HepG2 (cell line): ENCODE measurements around the gene FOXA1. TPM values are rescaled to one million over a fixed set of nuclear protein-coding genes. Genes with fewer than 3 reads are reported as not detected.

Experiments used
- ARID5B ChIP-seq: IDR thresholded peaks from 2 replicates; pipeline ENCODE4 v1.4.0; 2020; ENCODE audit warnings: mild to moderate bottlenecking, missing genetic modification reagents
- CREM ChIP-seq, 2 experiments: sonication (generic) in 1 of 2; formaldehyde crosslinking in 1 of 2; IDR thresholded peaks; 2 replicates each; pipeline versions ENCODE4 v1.4.0 to v1.6.1; 2016 to 2020; ENCODE audit warnings: antibody characterized with exemption in 1 of 2, mild to moderate bottlenecking in 1 of 2, missing genetic modification reagents in 1 of 2
- DMTF1 ChIP-seq: sonication (generic); formaldehyde crosslinking; IDR thresholded peaks from 2 replicates; pipeline ENCODE4 v1.4.0; 2020; ENCODE audit warnings: mild to moderate bottlenecking, missing genetic modification reagents
- GATAD1 ChIP-seq: IDR thresholded peaks from 2 replicates; pipeline ENCODE4 v1.6.1; 2016; ENCODE audit warnings: missing genetic modification reagents, missing compliant biosample characterization
- KDM6A ChIP-seq: IDR thresholded peaks from 2 replicates; pipeline ENCODE4 v1.6.1; 2016; ENCODE audit warnings: low read depth
- MAF1 ChIP-seq: sonication (generic); formaldehyde crosslinking; IDR thresholded peaks from 2 replicates; pipeline ENCODE4 v1.5.0; 2020; ENCODE audit warnings: missing genetic modification reagents, borderline replicate concordance
- MAZ ChIP-seq, 2 experiments: sonication (generic) in 1 of 2; formaldehyde crosslinking in 1 of 2; IDR thresholded peaks; 2 replicates each; pipeline versions ENCODE4 v1.5.0 to v1.6.1; 2012 to 2020; ENCODE audit warnings: low read depth in 2 of 2, mild to moderate bottlenecking in 2 of 2, borderline replicate concordance in 1 of 2, improper control_type of control experiment in 1 of 2, low read length in 1 of 2, missing genetic modification reagents in 1 of 2, moderate library complexity in 1 of 2
- SETDB1 ChIP-seq: sonication (generic); formaldehyde crosslinking; IDR thresholded peaks from 2 replicates; pipeline ENCODE4 v1.5.1; 2020; ENCODE audit warnings: missing genetic modification reagents, mild to moderate bottlenecking, borderline replicate concordance
- SP140L ChIP-seq: sonication (generic); formaldehyde crosslinking; IDR thresholded peaks from 2 replicates; pipeline ENCODE4 v1.4.0; 2020; ENCODE audit warnings: missing genetic modification reagents, borderline replicate concordance
- SP2 ChIP-seq: sonication (generic); formaldehyde crosslinking; IDR thresholded peaks from 2 replicates; pipeline ENCODE4 v1.5.1; 2020; ENCODE audit warnings: mild to moderate bottlenecking, missing genetic modification reagents
- TFAP4 ChIP-seq: sonication (generic); IDR thresholded peaks from 2 replicates; pipeline ENCODE4 v1.6.1; 2016; ENCODE audit warnings: low read depth, borderline replicate concordance
- TFDP2 ChIP-seq: sonication (generic); formaldehyde crosslinking; IDR thresholded peaks from 2 replicates; pipeline ENCODE4 v1.4.0; 2020; ENCODE audit warnings: missing genetic modification reagents
- TMF1 ChIP-seq: sonication (generic); formaldehyde crosslinking; IDR thresholded peaks from 2 replicates; pipeline ENCODE4 v1.8.1; 2022; ENCODE audit warnings: low read depth, missing genetic modification reagents
- ZBTB25 ChIP-seq: IDR thresholded peaks from 2 replicates; pipeline ENCODE4 v1.6.1; 2018; ENCODE audit warnings: missing genetic modification reagents
- ZNF256 ChIP-seq: sonication (generic); formaldehyde crosslinking; conservative IDR thresholded peaks from 2 replicates; pipeline ENCODE4 v1.4.0; 2020; ENCODE audit warnings: missing genetic modification reagents
- ZNF264 ChIP-seq: sonication (generic); formaldehyde crosslinking; IDR thresholded peaks from 2 replicates; pipeline ENCODE4 v1.4.0; 2020; ENCODE audit warnings: missing genetic modification reagents
- ZNF546 ChIP-seq: sonication (generic); formaldehyde crosslinking; conservative IDR thresholded peaks from 2 replicates; pipeline ENCODE4 v1.8.1; 2023; ENCODE audit warnings: mild to moderate bottlenecking, missing genetic modification reagents
- ZNF549 ChIP-seq: sonication (generic); formaldehyde crosslinking; IDR thresholded peaks from 2 replicates; pipeline ENCODE4 v1.5.0; 2020; ENCODE audit warnings: missing genetic modification reagents
- ZNF772 ChIP-seq: sonication (generic); formaldehyde crosslinking; IDR thresholded peaks from 2 replicates; pipeline ENCODE4 v1.5.0; 2020; ENCODE audit warnings: mild to moderate bottlenecking, missing genetic modification reagents
- polyA plus RNA-seq, 8 experiments: library from polyadenylated mRNA; depleted of rRNA in 3 of 8; stranded (reverse) in 7 of 8; unstranded in 1 of 8; fragments of >200 nt; fragmentation: Illumina TruSeq in 4 of 8; extraction: Trizol in 4 of 8; gene quantifications; 2 replicates each; pipeline versions ENCODE4 v1.2.1 to v1.2.3, GENCODE V29; 2011 to 2016; ENCODE audit warnings: low read depth in 4 of 8, missing spikeins in 1 of 8, mixed read lengths in 1 of 8; ENCODE audit not compliant: insufficient read depth in 1 of 8
- total RNA-seq, 5 experiments: library from RNA; depleted of rRNA; stranded (reverse); fragments of >200 nt; fragmentation: Illumina TruSeq; extraction: Trizol; gene quantifications; 2 replicates each; pipeline ENCODE4 v1.2.3, GENCODE V29; 2016; ENCODE audit warnings: low read depth in 1 of 5

FOXA1 gene
- total and polyA plus RNA-seq, 2 of the 13 experiments (the other 11 are each of a cell fraction or from before 2014, with no cell fraction given): 43.4 to 58.6 TPM

- peak; percentile 78 for TF ChIP-seq ZBTB25 (CRISPR knock-in tag)
- peak; percentile 95 for TF ChIP-seq ZNF772 (CRISPR knock-in tag)
- TF ChIP-seq MAZ (IDR thresholded peaks at IDR 0.05; ENCODE audit: borderline replicate concordance, low read depth, low read length): 0 out of 2 replicates have a peak, but pooled peaks have one; percentile 22
- TF ChIP-seq MAZ (CRISPR knock-in tag; IDR thresholded peaks at IDR 0.05; ENCODE audit: low read depth): peak; percentile 73; the same call in 1 of the 2 replicates
- TF ChIP-seq ZNF256 (CRISPR knock-in tag): peak; percentile 95
- TF ChIP-seq SP2 (CRISPR knock-in tag): no peak
- peak; percentile 97 for TF ChIP-seq ZNF264 (CRISPR knock-in tag)
- TF ChIP-seq GATAD1 (CRISPR knock-in tag): peak; percentile 44; the same call in 1 of the 2 replicates
- no peak for TF ChIP-seq SETDB1 (CRISPR knock-in tag)
- no peak for TF ChIP-seq ZNF546 (CRISPR knock-in tag)
- peak; percentile 81 for TF ChIP-seq KDM6A (CRISPR knock-in tag)
- TF ChIP-seq CREM (IDR thresholded peaks at IDR 0.05): peak; percentile 71; the same call in 1 of the 2 replicates
- TF ChIP-seq CREM (CRISPR knock-in tag; IDR thresholded peaks at IDR 0.05): no peak
- TF ChIP-seq TFAP4: peak; percentile 71; the same call in 1 of the 2 replicates
- TF ChIP-seq TMF1 (CRISPR knock-in tag): peak; percentile 67; the same call in 1 of the 2 replicates
- no peak for TF ChIP-seq ZNF549 (CRISPR knock-in tag)
- TF ChIP-seq TFDP2 (CRISPR knock-in tag): peak; percentile 95
- TF ChIP-seq SP140L (CRISPR knock-in tag): peak; percentile 92
- TF ChIP-seq DMTF1 (CRISPR knock-in tag): no peak
- no peak; the same call in 1 of the 2 replicates for TF ChIP-seq MAF1 (CRISPR knock-in tag)
- TF ChIP-seq ARID5B (CRISPR knock-in tag): peak; percentile 97
These were observed 7.8 kb upstream of the FOXA1 start (continued) for GRCh38 chr14:37602605-37603453.
